ENCODE data around the gene PTPRN.

GRCh38 chr2:219304223-219304622 lies 5.0 kb downstream of the PTPRN start:
- TF ChIP-seq CTCF (IDR thresholded peaks at IDR 0.05 in 4 of 5, conservative IDR thresholded peaks at IDR 0.05 in 1 of 5), result no peak
- TF ChIP-seq POLR2A (IDR thresholded peaks at IDR 0.05), result no peak

Data from gastrocnemius medialis (tissue), 4 donors.